Peyer's patch (tissue), 4 donors: ENCODE results near the gene SLC22A17. TPM values are rescaled to one million over a fixed set of nuclear protein-coding genes. Genes with fewer than 3 reads are reported as not detected.
A peak's percentile ranks its signal among the peaks of the same experiment; 100 is the strongest.

Source experiments
- DNase-seq, 3 donors: peaks; one replicate each; pipeline ENCODE4 v3.0.0-alpha.2; 2017 to 2019
- H3K27ac ChIP-seq, 4 donors: fragments of 200-600 bp; sonication (generic); one replicate each; pipeline ENCODE4 v1.5.1; 2016 to 2019
- H3K27me3 ChIP-seq, 2 donors: fragments of 200-600 bp; sonication (generic); one replicate each; pipeline ENCODE4 v1.5.1; 2019
- H3K36me3 ChIP-seq, 3 donors: fragments of 200-600 bp; sonication (generic); one replicate each; pipeline ENCODE4 v1.5.1; 2016 to 2019
- H3K4me1 ChIP-seq, 4 donors: fragments of 200-600 bp; sonication (generic); one replicate each; pipeline ENCODE4 v1.5.1; 2016 to 2019
- H3K4me3 ChIP-seq, 4 donors: fragments of 200-600 bp; sonication (generic); 1 replicate in 3 of 4; 2 replicates in 1 of 4; pipeline ENCODE4 v1.5.1; 2016 to 2019; ENCODE audit warnings: mild to moderate bottlenecking in 1 of 4
- H3K9me3 ChIP-seq, 4 donors: fragments of 200-600 bp; sonication (generic); one replicate each; pipeline ENCODE4 v1.5.1; 2016 to 2019; ENCODE audit warnings: mild to moderate bottlenecking in 1 of 4
- POLR2A ChIP-seq, 2 donors: fragments of 450-650 bp; IDR thresholded peaks; one replicate each; pipeline ENCODE4 v1.5.1; 2017; ENCODE audit warnings: antibody characterized with exemption in 2 of 2, mild to moderate bottlenecking in 2 of 2, moderate library complexity in 2 of 2
- total RNA-seq, 4 donors: library from RNA; depleted of rRNA; stranded (reverse); fragments of >200 nt; gene quantifications; one replicate each; pipeline ENCODE4 v1.1.0, GENCODE V29; 2016
- TF ChIP-seq, protein P1 (sequence below), 6 experiments: fragments of 450-650 bp in 4 of 6; fragments of 200-600 bp in 2 of 6; sonication (generic) in 1 of 6; IDR thresholded peaks; one replicate each; pipeline ENCODE4 v1.5.1; 2017 to 2019; ENCODE audit warnings: antibody characterized with exemption in 6 of 6, mild to moderate bottlenecking in 3 of 6, moderate library complexity in 1 of 6

The SLC22A17 gene
- total RNA-seq, 4 donors from 2014 or later, result 1.6 to 19.0 (median 5.2) TPM

DNA sequence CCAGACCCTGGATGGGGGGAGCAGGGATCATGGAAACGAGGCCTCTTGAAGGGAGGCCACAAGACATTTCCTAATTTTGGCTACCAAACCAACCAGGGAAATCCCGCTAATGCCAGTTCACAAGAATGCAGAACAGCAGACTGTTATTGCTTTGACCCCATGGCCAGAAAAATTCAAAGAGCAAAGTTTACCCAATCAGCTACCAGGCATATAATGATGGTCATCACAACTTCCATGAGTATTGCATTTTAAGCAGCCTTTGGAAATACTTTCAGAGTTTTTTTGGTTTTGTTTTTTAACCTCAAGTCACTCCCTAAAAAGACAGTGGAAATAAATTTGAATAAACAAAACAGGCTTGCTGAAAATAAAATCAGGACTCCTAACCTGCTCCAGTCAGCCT lies 19.8 kb upstream of the SLC22A17 start, which contains the start of gene IL25:
Gene IL25 (plus strand): TSS at position 301 of the 400 bp plus-strand sequence.
- H3K4me3 ChIP-seq, result no peak within 1 kb of the TSS
- TF ChIP-seq, protein P1, sequence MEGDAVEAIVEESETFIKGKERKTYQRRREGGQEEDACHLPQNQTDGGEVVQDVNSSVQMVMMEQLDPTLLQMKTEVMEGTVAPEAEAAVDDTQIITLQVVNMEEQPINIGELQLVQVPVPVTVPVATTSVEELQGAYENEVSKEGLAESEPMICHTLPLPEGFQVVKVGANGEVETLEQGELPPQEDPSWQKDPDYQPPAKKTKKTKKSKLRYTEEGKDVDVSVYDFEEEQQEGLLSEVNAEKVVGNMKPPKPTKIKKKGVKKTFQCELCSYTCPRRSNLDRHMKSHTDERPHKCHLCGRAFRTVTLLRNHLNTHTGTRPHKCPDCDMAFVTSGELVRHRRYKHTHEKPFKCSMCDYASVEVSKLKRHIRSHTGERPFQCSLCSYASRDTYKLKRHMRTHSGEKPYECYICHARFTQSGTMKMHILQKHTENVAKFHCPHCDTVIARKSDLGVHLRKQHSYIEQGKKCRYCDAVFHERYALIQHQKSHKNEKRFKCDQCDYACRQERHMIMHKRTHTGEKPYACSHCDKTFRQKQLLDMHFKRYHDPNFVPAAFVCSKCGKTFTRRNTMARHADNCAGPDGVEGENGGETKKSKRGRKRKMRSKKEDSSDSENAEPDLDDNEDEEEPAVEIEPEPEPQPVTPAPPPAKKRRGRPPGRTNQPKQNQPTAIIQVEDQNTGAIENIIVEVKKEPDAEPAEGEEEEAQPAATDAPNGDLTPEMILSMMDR (IDR thresholded peaks at IDR 0.05), result no peak
- no peak for TF ChIP-seq POLR2A (IDR thresholded peaks at IDR 0.05)
- H3K27me3 ChIP-seq, result no peaks in the 10 kb centered on the region
- no peak for DNase-seq
- H3K36me3 ChIP-seq, result no peaks in the 10 kb centered on the region
- H3K4me1 ChIP-seq, result no peaks in the 10 kb centered on the region
- no peak within 1 kb of the TSS for H3K27ac ChIP-seq
- H3K9me3 ChIP-seq, result no peaks in the 10 kb centered on the region

DNA sequence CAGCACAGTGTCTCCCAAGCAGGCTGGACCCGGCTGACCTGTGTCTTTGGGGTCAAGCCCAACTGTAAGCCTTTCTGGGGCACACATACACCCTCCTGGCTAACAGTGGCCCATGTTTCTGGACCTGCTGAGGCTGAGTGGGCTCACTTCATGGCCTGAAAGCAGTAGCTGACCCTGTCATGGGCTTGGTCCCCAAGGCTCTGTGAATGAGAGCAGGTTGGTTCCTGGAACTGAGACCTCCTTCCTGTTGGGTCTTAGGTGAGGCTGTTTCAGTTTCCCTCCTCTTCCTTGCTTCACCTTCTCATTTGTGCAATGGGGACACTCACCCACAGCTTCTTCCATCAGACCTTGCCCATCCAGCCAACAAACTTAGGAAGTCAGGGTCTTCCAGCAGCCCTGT lies 19.2 kb upstream of the SLC22A17 start:
- Histone ChIP-seq H3K36me3 (no peaks in the 10 kb centered on the region), H3K27ac (no peak overlapping the region), H3K4me1 (no peaks in the 10 kb centered on the region), H3K9me3 (no peaks in the 10 kb centered on the region), H3K27me3 (no peaks in the 10 kb centered on the region), H3K4me3 (no peak overlapping the region)
- DNase-seq, result no peak
- TF ChIP-seq POLR2A (IDR thresholded peaks at IDR 0.05), result no peak
- TF ChIP-seq, protein P1 (IDR thresholded peaks at IDR 0.05), result no peak

DNA sequence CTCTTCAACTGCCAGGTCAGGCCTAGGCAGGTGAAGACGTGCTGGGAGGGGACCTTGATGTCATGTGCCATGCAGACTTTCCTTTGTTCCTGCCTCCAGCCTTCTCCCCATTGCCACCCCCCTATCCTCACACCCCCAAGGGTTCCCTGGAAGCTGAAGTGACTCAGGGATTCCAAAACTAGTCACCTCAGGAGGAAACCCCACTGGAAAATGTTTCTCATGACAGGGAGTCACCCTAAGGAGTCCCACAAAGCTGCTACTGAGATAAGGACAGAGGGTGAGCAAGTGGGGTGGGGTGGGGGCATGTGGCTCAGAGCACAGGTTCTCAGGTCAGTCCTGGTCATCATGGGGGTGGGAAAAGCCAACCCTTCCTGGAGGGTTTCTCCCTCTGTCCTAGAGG lies 17.5 kb upstream of the SLC22A17 start:
- H3K27ac ChIP-seq, result no peak overlapping the region
- no peak overlapping the region for H3K4me3 ChIP-seq
- H3K36me3 ChIP-seq, result no peaks in the 10 kb centered on the region
- H3K9me3 ChIP-seq, result no peaks in the 10 kb centered on the region
- no peaks in the 10 kb centered on the region for H3K4me1 ChIP-seq
- peaks cover 0 to 5% of the 10 kb centered on the region in 2 donors for H3K27me3 ChIP-seq
- no peak for TF ChIP-seq POLR2A (IDR thresholded peaks at IDR 0.05)
- TF ChIP-seq, protein P1 (IDR thresholded peaks at IDR 0.05), result no peak
- no peak for DNase-seq

DNA sequence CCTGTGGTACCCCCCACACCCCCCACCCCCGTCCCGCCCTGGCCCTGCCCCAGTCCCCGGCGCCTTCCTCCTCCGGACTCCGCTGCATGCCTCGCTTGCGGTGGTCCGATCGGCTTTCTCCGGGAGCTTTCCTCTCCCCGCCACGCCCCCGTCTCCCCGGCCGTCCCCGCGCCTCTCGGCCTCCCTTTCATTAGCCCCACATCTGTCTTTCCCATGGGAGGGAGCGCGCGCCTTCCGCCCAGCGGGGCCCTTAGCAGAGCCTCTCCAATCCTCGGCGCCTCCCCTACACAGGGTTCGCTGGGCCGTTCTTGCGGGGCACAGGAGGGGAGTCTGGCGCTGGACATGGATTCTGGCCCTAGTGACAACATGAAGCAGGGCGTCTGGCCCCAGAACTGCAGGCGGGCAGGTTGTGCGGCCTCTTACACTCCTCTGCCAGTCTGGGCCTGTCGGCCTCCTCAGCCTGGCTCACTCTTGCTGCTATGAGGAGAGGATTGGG lies 13.8 kb upstream of the SLC22A17 start:
- Histone ChIP-seq H3K4me3 (peak overlapping the region in 3 of 4 donors; percentile 35 to 51 (median 39)), H3K36me3 (no peaks in the 10 kb centered on the region), H3K27ac (peak overlapping the region; percentile 69 to 86 (median 78)), H3K9me3 (no peaks in the 10 kb centered on the region), H3K27me3 (peaks cover 0 to 6% of the 10 kb centered on the region in 2 donors), H3K4me1 (peaks cover 0 to 9% (median 0%) of the 10 kb centered on the region in 4 donors)
- DNase-seq, result peak in 1 of 3 donors; percentile 54
- TF ChIP-seq, protein P1 (IDR thresholded peaks at IDR 0.05), result no peak
- no peak for TF ChIP-seq POLR2A (IDR thresholded peaks at IDR 0.05)

DNA sequence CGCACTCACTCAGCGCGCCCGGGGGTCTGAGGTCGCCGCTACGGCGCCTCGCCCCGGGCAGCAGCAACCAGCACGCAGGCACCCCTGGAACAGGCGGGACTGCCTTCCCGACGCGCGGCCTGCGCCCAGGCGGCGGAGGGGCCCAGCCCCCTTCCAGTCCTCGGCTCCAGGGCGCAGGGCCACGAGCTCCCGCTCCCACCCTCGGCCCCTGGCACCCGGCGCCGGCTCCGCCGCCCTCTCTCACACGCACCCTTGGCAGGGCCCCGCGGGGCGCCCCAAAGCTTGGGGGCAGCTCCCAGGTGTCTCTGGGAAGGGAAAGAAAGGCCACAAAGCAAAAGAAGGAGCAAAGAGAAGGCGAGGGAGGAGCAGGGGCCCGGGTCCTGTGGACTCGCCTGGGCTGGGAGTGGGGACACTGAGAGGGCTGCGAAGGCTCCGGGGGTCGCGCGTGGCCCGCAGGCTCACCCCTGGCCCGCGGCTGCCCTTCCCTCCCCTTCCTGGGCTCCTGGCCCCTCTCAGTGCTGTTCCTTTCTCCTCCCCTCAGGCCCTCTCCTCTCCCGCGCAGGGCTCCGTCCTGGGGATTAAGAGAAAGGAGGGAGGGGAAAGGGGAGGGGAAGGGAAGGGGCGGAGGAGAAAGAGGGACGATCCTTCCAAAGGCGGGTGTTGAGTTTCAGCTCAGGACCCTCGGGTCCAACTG lies 13.2 kb upstream of the SLC22A17 start:
- H3K27ac ChIP-seq, result peak overlapping the region; percentile 69 to 86 (median 78)
- peaks cover 0 to 6% of the 10 kb centered on the region in 2 donors for H3K27me3 ChIP-seq
- no peaks in the 10 kb centered on the region for H3K36me3 ChIP-seq
- peaks cover 0 to 9% (median 0%) of the 10 kb centered on the region in 4 donors for H3K4me1 ChIP-seq
- TF ChIP-seq, protein P1 (IDR thresholded peaks at IDR 0.05), result no peak
- H3K9me3 ChIP-seq, result no peaks in the 10 kb centered on the region
- H3K4me3 ChIP-seq, result peak overlapping the region; percentile 20 to 51 (median 37)
- no peak for DNase-seq
